ENCODE data around the gene PKNOX2. TPM values are rescaled to one million over a fixed set of nuclear protein-coding genes. Genes with fewer than 3 reads are reported as not detected.
"Not testable (repeated sequence)": the region's sequence is repeated elsewhere in the genome, so short reads cannot be mapped to it uniquely, and the experiment has no call there.

PKNOX2 gene
- total RNA-seq, 1 experiment from 2014 or later, result 15.3 TPM

DNA sequence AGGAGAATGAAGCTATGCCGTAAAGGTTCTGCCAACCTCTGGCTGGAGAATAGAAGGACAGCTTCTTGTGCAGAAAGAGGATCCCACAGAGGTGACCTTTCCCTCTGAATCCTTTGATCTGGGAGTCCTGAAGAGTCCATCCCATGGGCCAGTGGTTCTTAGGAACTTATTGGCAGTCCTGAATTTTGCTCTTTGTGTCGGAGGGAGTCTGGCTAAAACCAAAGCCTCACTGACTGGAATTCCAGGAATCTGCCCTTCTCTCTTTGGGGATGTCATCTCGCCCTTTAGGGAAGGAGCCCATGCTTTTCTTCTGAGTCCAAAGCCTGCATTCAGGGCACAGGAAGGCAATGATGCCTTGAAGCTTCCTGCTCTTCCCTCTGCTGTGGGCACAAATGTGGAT lies 45.5 kb downstream of the PKNOX2 start:
- no peaks in the 10 kb centered on the region for H3K27me3 ChIP-seq
- H3K4me3 ChIP-seq, result no peak overlapping the region
- DNase-seq, result no peak
- H3K36me3 ChIP-seq, result no peaks in the 10 kb centered on the region; the same call in none of the 2 replicates
- no peaks in the 10 kb centered on the region for H3K9me3 ChIP-seq

DNA sequence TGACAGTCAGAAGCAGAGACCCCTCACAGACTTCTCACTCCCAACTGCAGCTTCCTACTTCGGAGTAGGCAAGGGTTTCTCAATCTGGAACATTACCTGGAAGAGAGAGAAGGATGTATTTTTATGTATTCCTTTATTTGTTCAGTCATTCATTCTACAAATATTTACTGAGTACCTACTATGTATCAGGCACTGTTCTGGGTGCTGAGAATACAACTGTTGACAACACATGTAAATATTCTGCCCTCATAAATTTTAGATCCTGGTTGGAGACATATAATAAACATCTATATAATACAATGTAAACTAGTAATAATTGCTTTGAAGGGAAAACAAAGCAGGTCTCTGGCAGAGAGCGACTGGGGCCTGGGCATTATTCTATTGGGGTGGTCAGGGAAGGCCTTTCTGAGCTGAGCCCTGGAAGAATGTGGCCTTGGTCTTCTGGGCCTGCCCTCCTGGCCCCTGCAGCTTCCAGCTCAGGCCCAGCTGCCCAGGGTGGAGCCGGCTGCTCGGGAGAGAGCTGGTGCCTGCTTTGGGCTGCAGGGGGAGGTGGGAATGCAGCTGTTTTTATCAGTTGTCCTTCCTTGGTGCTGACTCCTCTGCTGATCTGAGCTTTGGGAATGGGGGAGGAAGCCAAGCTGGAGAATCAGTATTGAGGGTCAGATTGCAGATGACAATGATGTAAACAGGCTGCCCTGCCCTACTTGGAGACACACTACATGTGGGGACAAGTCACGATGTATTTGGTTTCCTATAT lies 46.8 kb downstream of the PKNOX2 start:
- Histone ChIP-seq H3K27me3 (no peaks in the 10 kb centered on the region), H3K9me3 (no peaks in the 10 kb centered on the region), H3K4me3 (no peak overlapping the region), H3K36me3 (no peaks in the 10 kb centered on the region; the same call in none of the 2 replicates)
- no peak for DNase-seq

DNA sequence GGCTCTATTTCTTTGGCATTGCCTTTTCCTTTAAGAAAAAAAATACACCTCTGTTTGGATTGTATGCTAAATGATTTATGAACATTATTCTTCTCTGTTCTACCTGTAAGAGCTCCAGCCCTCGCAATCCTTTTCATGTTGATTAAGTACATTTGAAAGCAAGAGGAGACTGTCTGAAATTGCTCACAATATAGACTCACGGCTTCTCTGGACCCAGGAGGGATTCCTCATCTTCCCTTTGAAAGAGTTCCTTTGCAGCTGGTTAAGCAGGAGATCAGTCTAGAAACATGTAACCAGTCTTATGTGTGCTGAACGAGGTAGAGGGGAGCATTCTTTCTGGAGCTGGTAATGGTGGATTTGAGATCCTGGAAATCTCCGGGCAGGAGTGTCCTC lies 47.4 kb downstream of the PKNOX2 start:
- no peak for DNase-seq
- Histone ChIP-seq H3K36me3 (no peaks in the 10 kb centered on the region; the same call in none of the 2 replicates), H3K27me3 (no peaks in the 10 kb centered on the region), H3K4me3 (no peak overlapping the region), H3K9me3 (no peaks in the 10 kb centered on the region)

DNA sequence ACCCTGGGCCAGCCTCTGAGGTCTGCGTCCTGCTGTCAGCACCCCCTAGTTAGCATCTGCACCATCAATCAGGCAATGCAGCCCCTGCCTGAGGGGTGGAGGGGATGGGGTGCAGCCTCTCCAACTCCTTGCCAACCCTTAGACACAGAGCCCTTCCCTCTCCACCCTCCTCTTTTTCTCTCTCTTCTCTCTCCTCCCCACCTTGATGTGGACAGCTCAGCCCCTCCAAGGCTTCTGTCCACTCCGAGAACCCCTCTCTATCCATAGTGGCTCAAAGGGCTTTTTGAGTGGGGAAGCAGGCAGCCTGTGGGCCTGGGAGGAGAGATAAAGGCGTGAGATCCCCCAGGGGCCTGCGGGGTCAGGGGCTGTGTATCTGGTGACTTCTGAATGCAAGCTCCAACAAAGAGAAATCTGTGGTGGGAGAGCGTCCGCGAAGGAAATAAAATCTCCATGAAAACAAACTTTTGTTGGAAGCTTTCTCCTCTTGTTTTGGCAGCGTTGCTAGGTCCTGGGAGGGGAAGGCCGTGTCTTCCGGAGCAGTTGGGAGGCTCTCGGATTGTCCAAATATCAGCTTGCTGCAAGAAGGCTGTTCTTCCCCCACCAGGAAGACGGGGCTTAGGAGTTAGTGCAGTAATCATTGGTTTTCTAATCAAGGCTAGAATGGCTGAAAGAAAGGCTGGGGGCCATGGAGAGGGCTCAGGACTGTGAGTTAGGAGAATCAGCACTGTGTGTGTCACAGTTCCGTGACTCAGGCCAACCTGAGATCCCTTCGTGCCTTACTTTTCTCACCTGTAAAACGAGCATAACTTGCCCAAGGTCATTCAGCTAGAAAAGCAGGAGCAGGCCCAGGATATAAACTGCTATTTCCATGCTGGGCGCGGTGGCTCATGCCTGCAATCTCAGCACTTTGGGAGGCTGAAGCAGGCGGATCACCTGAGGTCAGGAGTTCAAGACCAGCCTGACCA lies 50.3 kb downstream of the PKNOX2 start:
- Histone ChIP-seq H3K36me3 (no peaks in the 10 kb centered on the region; the same call in none of the 2 replicates), H3K4me3 (no peak overlapping the region), H3K27me3 (no peaks in the 10 kb centered on the region), H3K9me3 (no peaks in the 10 kb centered on the region)
- DNase-seq, result no peak

DNA sequence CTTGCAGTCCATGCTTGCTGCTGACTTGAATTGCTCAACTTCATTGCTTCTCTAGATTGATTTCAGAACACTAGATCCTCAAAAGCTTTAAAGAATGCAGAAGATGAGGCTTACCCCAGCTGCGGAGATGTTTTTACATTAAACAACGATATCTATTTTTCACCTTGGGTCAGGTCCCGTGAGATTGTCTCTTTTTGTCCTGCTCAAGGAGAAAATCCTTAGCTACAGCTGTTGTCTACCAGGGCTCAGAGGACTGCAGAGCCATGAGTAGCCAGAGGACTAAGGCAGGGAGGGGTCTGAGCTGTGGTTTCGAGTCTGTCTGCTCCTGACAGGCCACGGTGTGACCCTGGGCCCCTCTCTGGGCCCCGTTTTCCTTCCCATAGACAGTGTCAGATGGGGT lies 51.4 kb downstream of the PKNOX2 start:
- Histone ChIP-seq H3K4me3 (no peak overlapping the region), H3K9me3 (no peaks in the 10 kb centered on the region), H3K27me3 (no peaks in the 10 kb centered on the region), H3K36me3 (no peaks in the 10 kb centered on the region; the same call in 1 of the 2 replicates)
- no peak for DNase-seq

DNA sequence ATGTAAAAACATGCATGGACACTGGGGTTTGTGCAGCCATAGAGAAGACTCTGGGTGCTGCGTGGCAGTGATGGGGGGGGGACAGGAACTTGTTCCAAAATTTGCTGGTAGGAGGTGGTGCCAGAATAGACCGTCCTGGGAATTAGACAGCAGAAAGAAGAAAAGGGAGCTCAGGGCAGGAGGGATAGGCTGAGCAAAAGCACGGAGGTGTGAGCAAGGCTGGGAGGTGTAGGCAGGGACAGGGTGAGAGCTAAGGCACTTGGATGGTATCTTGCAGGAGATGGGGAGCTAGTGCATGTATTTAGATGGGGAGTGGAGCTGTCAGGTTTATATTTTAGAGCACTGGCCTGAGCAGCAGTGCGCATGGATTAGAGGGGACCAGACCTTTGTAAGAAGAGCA lies 53.8 kb downstream of the PKNOX2 start:
- Histone ChIP-seq H3K9me3 (no peaks in the 10 kb centered on the region), H3K4me3 (no peak overlapping the region), H3K36me3 (peaks cover 1% of the 10 kb centered on the region; the same call in 1 of the 2 replicates), H3K27me3 (no peaks in the 10 kb centered on the region)
- DNase-seq, result no peak

DNA sequence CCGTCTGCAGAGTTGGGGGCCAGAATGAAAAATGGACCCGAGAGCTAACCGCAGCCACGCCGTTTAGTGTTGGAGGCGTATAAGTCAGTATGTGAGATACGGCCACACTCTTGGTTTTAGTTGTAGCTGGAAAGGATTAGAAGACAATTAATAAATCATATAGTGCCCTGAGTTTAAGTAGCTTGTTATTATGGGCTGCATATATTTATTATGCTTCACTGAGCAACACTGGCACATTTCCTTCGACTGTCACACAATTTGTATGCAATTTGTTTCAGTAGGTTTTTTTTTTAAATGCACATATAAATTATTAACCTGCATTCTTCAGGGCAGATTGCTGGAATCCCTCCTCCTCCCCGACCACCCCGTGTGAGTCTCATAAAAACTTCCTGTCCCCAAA lies 56.9 kb downstream of the PKNOX2 start:
- Histone ChIP-seq H3K36me3 (peaks cover 10% of the 10 kb centered on the region), H3K27me3 (no peaks in the 10 kb centered on the region), H3K9me3 (no peaks in the 10 kb centered on the region), H3K4me3 (no peak overlapping the region)
- DNase-seq, result no peak

DNA sequence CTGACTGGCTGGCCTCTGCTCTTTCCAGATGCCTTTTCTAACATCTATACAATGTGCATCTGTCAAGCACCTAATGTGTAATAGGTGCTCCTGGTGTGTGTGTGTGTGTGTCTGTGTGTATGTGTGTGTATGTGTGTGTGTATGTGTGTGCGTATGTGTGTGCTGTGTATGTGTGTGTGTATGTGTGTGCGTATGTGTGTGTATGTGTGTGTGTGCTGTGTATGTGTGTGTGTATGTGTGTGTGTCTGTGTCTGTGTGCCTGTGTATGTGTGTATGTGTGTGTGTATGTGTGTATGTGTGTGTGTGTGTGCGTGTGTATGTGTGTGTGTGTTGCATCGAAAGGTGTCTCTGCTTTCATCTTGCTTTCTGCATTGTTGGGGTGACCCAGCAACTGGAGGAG lies 57.9 kb downstream of the PKNOX2 start:
- peaks cover 10% of the 10 kb centered on the region for H3K36me3 ChIP-seq
- H3K4me3 ChIP-seq, result no peak overlapping the region
- no peak for DNase-seq
- no peaks in the 10 kb centered on the region for H3K27me3 ChIP-seq
- H3K9me3 ChIP-seq, result no peaks in the 10 kb centered on the region

DNA sequence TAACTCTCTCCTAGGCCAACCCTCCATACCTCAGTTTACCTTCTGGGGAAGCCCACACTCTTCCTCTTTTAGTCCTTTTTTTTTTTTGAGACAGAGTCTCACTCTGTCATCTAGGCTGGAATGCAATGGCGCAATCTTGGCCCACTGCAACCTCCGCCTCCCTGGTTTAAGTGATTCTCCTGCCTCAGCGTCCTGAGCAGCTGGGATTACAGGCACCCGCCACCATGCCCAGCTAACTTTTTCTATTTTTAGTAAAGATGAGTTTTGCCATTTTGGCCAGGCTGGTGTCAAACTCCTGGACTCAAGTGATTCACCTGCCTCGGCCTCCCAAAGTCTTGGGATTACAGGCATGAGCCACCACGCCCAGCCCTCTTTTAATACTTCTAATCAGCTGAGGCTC lies 58.6 kb downstream of the PKNOX2 start:
- not testable (repeated sequence) for H3K27me3 ChIP-seq, H3K9me3 ChIP-seq, DNase-seq, H3K4me3 ChIP-seq
- peaks cover 14% of the 10 kb centered on the region for H3K36me3 ChIP-seq

DNA sequence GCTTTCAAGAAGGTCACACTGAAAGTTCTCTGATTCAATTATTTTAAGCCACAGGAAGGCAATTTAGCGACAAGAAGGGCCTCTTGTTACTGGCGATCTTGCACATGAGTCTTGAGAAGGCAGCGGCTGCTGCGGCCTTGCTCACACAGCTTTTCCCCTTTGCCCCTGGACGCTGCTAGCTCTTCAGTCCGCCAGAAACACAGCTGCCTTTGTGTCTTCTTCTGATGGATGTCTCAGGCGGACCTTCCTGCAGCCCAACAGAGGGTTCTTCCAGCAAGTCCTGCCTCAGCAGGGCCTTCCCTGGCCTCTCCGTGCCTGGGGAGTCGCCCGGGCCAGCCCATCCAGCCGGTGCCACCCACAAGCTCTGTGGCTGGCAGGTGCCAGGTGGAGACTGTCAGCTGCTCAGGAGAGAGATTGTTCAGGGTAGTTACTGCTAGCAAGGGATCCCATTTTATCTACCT lies 59.4 kb downstream of the PKNOX2 start:
- peaks cover 15% of the 10 kb centered on the region for H3K36me3 ChIP-seq
- H3K9me3 ChIP-seq, result no peaks in the 10 kb centered on the region
- H3K4me3 ChIP-seq, result no peak overlapping the region
- no peaks in the 10 kb centered on the region for H3K27me3 ChIP-seq
- no peak for DNase-seq

DNA sequence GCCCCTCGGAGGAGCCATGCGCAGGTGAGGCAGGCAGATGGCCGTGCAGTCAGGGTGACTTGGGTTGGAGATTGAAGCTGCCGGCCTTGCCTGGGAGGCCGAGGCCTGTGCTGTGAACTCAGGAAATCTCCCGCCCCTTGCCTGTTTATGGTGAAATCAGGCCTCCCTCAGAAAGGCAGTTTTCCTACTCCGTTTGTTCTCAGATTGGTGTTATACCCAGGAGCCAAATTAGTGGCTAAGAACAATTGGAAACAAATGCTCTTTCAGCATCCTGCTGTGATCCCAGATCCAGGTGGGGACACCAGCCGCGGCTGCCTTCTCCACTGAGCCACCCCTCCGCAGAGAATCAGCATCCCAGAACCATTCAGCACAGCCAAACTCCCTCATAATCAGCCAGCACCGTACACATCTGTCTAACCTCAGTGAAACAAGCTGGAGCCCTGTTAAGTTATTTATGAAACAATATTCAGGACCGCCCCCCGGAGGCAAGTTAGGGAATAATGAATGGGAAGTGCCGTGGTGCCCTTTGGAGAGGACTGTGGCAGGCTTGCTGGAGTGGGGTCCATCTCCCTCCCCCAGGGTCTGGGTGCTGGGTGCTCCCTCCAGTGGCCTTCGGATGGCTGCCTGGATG lies 60.0 kb downstream of the PKNOX2 start:
- no peaks in the 10 kb centered on the region for H3K27me3 ChIP-seq
- peak; percentile 14 for DNase-seq

DNA sequence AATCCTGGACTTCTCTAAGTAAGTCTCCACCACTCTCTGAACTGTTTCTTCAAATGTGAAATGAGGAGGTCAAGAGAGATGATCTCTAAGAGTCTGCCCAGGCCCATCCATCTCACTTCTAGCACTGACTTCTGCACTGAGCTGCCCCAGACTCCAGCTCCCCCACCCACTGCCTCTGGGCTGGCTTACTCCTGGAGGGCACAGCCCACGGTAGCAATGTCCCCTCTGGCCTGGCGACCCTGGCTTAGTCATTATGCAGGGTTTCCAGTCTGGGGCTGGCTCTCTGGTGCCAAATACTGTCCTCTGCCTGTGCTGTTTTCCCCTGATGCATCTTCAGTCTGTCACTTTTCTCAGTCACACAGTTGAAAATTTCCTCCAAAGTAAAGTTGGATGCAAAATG lies 60.9 kb downstream of the PKNOX2 start:
- Histone ChIP-seq H3K4me3 (no peak overlapping the region), H3K27me3 (no peaks in the 10 kb centered on the region), H3K36me3 (peaks cover 16% of the 10 kb centered on the region), H3K9me3 (no peaks in the 10 kb centered on the region)
- DNase-seq, result no peak

More for the DNA sequence above, 60.0 kb downstream of the PKNOX2 start:
- Histone ChIP-seq H3K9me3 (no peaks in the 10 kb centered on the region), H3K4me3 (no peak overlapping the region), H3K36me3 (peaks cover 16% of the 10 kb centered on the region)

DNA sequence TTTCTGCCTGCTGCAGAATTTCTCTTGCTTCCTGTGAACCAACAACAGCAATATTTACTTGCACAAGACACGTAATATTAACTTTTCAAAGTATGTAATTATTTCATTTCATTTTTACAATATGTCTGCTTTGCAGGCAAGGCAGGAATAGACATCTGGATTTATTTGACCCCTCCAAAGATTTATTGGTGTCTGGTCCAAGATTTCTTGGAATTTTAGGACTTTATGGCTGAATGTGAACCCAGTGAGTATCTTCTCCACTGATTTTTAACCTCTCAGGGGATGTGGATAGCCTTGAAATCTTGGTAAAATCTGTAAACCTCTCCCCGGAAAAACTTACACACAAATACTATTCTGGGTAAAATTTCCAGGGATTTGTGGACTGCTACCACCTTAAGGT lies 61.5 kb downstream of the PKNOX2 start:
- Histone ChIP-seq H3K27me3 (no peaks in the 10 kb centered on the region), H3K9me3 (no peaks in the 10 kb centered on the region), H3K4me3 (no peak overlapping the region), H3K36me3 (peaks cover 16% of the 10 kb centered on the region)
- no peak for DNase-seq

DNA sequence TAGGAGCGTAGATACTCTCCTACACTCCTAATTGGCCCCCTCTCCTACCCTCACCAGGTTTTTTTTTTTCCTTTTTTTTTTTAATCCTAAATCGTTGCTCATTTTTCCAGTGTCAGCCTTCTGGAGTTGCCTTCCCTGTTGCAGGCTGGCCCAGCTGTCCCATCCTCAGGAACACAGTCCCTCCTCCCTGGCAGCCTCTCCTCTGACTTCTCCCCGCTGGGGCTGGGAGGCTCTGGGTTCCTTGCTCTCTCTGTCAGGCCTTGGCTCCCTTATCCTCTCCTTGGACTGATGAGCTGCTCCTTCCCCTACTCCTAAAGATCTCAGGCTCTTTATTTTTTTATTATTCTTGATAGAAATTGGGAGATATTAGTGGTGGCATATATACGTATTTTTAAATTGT lies 62.2 kb downstream of the PKNOX2 start:
- peaks cover 16% of the 10 kb centered on the region for H3K36me3 ChIP-seq
- no peak for DNase-seq
- no peaks in the 10 kb centered on the region for H3K9me3 ChIP-seq
- no peaks in the 10 kb centered on the region for H3K27me3 ChIP-seq
- H3K4me3 ChIP-seq, result no peak overlapping the region

DNA sequence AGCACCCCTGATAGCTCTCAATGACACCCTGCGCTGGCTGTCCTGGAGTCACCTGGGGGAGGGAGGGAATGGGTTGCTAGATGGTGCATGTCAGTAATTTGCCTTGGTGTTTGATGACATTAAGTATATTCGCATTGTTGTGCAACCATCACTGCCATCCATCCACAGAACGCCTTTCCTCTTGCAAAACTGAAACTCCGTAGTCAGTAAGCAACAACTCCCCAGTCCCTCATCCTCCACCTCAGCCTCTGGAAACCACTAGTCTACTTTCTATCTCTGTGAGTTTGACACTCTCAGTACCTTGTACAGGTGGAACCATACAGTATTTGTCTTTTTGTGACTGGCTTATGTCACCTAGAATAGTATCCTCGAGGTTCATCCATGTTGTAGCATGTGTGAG lies 62.6 kb downstream of the PKNOX2 start:
- Histone ChIP-seq H3K27me3 (no peaks in the 10 kb centered on the region), H3K36me3 (peaks cover 16% of the 10 kb centered on the region), H3K4me3 (no peak overlapping the region), H3K9me3 (no peaks in the 10 kb centered on the region)
- DNase-seq, result no peak

DNA sequence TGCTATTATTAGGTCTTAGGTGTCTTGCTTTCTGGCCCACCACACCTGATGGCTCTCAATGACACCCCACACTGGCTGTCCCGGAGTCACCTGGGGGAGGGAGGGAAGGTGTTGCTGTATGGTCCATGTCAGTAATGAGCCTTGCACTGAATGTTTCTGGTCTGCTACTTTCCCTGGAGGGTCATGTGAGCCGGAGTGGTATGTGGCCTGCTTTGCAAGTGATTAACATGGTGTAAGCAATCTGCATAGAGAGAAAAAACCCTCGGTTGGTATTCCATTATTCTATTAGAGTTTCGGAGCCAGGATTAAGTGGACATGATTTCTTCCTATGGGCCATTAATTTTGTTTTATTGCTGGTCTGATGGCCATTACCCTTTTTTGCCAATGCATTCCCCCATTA lies 63.9 kb downstream of the PKNOX2 start:
- Histone ChIP-seq H3K9me3 (no peaks in the 10 kb centered on the region), H3K27me3 (no peaks in the 10 kb centered on the region), H3K36me3 (peaks cover 14% of the 10 kb centered on the region), H3K4me3 (no peak overlapping the region)
- DNase-seq, result no peak

DNA sequence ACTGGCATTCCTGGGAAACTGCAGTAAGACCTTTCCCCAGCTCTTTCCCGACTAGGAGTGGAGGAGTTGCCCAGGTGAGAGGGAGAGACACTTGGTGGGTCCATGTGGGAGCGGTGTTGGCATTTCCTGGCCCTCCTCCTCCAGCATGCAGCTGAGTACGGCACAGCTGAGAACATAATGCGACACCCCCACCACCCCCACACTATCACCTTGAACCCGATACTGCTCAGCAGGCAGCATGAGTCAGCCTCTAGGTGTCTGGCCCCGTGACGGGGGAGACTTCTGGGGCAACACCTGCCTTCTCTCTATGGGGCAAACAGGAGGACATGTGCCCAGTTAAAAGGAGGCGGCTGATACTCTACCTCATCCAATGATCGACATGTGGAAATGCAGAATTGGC lies 64.4 kb downstream of the PKNOX2 start:
- no peak for DNase-seq
- Histone ChIP-seq H3K36me3 (peaks cover 10% of the 10 kb centered on the region), H3K4me3 (no peak overlapping the region), H3K9me3 (no peaks in the 10 kb centered on the region), H3K27me3 (no peaks in the 10 kb centered on the region)
